Panc1 (cell line): ENCODE data around the gene TRIM14.

Experiments used
- TF ChIP-seq, protein P1 (sequence below), 2 experiments: IDR thresholded peaks; 2 replicates each; pipeline ENCODE4 v1.6.1; 2011 to 2012; ENCODE audit warnings: low read depth in 2 of 2, control low read depth in 1 of 2, low read length in 1 of 2, mild to moderate bottlenecking in 1 of 2, moderate library complexity in 1 of 2; ENCODE audit not compliant: insufficient read depth in 1 of 2
- TF ChIP-seq, protein P2 (sequence below): fragments of 450-650 bp; IDR thresholded peaks from 2 replicates; pipeline ENCODE4 v1.5.1; 2017; ENCODE audit warnings: mild to moderate bottlenecking

DNA sequence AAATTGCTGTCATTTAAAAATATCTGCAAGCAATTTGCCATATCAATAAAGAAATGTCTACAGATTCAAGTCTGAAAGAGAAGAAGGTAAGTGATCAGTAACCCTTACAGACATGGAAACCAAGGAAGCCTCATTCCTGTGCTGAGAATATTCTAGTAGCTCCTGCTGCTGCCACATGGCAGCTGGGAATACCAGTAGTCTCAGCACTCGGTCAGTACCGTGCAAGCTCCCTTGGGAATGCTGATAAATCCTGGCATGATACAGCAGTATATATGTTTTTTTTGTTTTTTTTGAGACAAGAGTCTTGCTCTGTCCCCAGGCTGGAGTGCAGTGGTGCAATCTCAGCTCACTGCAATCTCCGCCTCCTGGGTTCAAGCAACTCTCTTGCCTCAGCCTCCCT lies 34.6 kb downstream of the TRIM14 start:
- TF ChIP-seq, protein P1, sequence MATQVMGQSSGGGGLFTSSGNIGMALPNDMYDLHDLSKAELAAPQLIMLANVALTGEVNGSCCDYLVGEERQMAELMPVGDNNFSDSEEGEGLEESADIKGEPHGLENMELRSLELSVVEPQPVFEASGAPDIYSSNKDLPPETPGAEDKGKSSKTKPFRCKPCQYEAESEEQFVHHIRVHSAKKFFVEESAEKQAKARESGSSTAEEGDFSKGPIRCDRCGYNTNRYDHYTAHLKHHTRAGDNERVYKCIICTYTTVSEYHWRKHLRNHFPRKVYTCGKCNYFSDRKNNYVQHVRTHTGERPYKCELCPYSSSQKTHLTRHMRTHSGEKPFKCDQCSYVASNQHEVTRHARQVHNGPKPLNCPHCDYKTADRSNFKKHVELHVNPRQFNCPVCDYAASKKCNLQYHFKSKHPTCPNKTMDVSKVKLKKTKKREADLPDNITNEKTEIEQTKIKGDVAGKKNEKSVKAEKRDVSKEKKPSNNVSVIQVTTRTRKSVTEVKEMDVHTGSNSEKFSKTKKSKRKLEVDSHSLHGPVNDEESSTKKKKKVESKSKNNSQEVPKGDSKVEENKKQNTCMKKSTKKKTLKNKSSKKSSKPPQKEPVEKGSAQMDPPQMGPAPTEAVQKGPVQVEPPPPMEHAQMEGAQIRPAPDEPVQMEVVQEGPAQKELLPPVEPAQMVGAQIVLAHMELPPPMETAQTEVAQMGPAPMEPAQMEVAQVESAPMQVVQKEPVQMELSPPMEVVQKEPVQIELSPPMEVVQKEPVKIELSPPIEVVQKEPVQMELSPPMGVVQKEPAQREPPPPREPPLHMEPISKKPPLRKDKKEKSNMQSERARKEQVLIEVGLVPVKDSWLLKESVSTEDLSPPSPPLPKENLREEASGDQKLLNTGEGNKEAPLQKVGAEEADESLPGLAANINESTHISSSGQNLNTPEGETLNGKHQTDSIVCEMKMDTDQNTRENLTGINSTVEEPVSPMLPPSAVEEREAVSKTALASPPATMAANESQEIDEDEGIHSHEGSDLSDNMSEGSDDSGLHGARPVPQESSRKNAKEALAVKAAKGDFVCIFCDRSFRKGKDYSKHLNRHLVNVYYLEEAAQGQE (IDR thresholded peaks at IDR 0.05; ENCODE audit: insufficient read depth in 1 of 2, low read depth in 2 of 2, low read length in 1 of 2) = no peak
- TF ChIP-seq, protein P2, sequence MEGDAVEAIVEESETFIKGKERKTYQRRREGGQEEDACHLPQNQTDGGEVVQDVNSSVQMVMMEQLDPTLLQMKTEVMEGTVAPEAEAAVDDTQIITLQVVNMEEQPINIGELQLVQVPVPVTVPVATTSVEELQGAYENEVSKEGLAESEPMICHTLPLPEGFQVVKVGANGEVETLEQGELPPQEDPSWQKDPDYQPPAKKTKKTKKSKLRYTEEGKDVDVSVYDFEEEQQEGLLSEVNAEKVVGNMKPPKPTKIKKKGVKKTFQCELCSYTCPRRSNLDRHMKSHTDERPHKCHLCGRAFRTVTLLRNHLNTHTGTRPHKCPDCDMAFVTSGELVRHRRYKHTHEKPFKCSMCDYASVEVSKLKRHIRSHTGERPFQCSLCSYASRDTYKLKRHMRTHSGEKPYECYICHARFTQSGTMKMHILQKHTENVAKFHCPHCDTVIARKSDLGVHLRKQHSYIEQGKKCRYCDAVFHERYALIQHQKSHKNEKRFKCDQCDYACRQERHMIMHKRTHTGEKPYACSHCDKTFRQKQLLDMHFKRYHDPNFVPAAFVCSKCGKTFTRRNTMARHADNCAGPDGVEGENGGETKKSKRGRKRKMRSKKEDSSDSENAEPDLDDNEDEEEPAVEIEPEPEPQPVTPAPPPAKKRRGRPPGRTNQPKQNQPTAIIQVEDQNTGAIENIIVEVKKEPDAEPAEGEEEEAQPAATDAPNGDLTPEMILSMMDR = no peak
